TTC549 (cell line): ENCODE measurements around the gene TMC5.
"Not testable (repeated sequence)": the region's sequence is repeated elsewhere in the genome, so short reads cannot be mapped to it uniquely, and the experiment has no call there.

Experiments used
- FAIRE-seq: peaks from 2 replicates; lab custom pipeline; 2012; peaks lifted over from hg19 to GRCh38; lab: Jason Lieb, UNC

Gene TMC5

GRCh38 chr16:19400711-19401110 is 17.0 kb upstream of the TMC5 start:
- FAIRE-seq = no peak

DNA sequence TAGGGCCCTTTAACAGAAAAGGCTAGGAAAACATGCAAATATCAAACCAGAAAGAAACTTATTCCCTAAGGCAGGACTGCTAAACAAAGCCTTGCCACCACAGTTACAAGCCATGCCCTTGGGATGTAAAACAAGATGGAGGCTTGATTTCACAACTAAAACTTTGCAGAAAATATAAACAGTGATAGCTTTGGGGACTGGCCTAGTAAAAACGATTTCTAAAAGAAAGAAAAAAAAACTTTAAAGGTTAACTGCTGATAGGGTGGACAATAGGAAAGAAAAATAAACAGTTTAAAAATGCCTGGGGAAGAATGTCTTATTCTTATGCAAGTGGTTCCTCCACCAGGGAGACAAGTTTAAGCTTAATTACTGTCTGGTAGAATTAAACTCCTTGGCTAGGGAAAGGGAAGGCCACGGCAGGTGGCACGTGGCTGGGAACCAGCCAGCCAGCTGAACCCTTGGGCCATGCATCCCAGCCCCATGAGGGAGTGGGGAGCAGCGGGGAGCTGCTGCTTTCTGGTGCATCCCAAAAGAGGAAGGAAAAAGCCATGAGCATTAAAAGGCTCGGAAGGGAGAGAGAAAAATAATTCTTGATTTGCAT is 10.7 kb upstream of the TMC5 start:
- FAIRE-seq = no peak

- FAIRE-seq = no peak
Measured at GRCh38 chr16:19410435-19411171, 7.1 kb upstream of the TMC5 start.

DNA sequence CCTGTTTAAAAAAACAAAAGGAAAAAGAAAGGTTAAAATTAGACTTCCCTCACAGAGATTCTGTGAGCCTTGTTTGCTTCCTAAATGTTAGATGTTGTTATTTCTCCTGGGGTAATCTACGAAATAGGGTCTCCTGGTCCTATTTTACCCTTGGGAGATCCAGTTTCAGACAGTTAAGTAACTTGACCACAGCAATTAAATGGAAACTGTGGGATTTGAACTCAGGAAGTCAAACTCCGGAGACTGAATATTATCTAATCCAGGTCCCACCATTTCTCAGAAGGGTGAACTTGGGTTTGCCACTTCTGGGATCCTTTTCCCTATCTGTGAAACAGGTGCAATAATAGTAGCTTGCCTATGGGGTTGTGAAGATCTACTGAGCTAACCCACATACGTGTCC is 6.4 kb upstream of the TMC5 start:
- no peak for FAIRE-seq

- not testable (repeated sequence) for FAIRE-seq
Measured at GRCh38 chr16:19412055-19412454, 5.6 kb upstream of the TMC5 start.

DNA sequence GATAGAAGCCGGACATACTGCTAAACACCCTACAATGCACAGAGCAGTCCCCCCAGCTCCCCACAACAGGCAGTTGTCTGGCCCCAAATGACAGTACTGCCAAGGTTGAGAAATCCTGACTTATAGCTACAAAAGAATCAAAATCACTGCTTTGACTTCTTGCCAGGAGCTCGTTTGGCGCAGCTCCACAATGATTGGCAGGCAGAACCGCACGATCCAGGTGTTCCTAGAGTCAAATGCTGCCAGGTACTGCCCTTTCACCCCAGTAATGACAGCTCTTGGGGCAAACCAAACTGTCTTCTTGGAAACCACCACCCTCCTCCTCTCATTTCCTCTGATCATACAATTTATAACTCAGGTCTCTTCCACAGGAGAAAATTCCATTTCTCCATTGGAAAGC is 2.2 kb upstream of the TMC5 start:
- no peak for FAIRE-seq

DNA sequence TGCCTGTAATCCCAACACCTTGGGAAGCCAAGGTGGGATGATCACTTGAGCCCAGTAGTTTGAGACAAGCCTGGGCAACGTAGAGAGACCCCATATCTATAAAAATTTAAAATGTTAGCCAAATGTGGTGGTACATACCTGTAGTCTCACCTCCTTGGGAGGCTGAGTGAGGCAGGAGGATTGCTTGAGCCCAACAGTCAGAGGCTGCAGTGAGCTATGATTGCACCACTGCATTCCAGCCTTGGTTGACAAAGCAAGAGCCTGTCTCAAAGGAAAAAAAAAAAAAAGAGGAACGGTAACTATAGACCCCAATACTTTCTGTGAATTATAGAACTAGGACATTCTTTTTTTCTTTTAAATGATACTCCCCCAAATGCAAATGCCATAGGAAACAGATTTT is 1.8 kb upstream of the TMC5 start:
- no peak for FAIRE-seq

GRCh38 chr16:19418200-19418599 is 517 bp downstream of the TMC5 start:
- no peak for FAIRE-seq

GRCh38 chr16:19419698-19420075 is 2.0 kb downstream of the TMC5 start:
- no peak for FAIRE-seq

DNA sequence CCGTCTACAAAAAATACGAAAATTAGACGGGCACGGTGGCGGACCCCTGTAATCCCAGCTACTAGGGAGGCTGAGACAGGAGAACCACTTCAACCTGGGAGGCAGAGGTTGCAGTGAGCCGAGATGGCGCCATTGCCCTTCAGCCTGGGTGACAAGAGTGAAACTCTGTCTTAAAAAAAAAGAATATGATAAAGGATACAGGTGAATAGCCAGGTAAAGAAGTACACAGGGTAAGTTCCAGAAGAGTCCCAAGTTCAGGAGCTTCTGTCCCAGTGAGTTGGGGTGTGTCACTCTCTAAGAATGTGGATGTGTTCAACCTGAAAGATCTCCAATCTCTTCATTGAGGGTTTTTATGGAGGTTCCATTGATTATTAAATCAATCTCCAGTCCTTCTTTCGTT is 6.8 kb downstream of the TMC5 start:
- FAIRE-seq = no peak

- FAIRE-seq = no peak
Measured at GRCh38 chr16:19430345-19430744, 12.7 kb downstream of the TMC5 start.

- no peak for FAIRE-seq
Measured at GRCh38 chr16:19431636-19432340, 14.1 kb downstream of the TMC5 start.

DNA sequence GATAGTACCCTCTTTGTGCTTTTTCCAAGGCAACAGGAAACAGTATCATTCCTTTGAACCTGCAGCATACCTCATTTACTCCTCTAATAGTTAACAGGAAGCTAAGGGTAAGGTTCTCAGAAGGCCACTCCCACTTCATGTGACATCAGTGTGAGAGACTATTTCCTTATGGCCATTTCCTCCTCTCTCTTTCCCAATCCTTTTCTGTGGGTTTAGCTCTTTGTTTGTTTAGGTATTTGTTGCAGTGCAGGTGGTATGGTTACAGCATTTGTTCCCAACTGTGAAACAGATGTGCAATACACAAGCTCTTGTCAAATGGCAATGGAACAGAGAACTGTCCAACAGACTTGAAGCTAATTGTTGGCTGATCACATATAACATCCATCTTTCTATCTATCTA is 14.7 kb downstream of the TMC5 start:
- no peak for FAIRE-seq

DNA sequence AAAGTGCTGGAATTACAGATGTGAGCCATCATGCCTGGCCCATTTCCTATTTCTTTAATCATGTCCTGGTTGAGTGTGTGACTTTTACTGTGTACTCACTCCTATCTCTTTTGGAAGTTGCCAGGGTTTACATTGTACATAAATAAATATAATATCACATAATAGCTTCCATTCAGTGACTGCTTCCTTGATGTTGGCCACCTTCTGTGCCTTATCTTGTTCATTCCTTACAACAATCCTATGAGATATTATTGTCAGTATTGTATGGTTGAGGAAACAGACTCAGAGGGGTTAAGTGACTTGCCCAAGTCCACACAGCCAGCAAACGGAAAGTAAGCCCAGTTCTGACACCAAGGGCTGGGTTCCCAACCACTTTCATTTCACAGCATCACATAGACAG is 16.9 kb downstream of the TMC5 start:
- no peak for FAIRE-seq

GRCh38 chr16:19436540-19436939 is 18.9 kb downstream of the TMC5 start:
- no peak for FAIRE-seq

DNA sequence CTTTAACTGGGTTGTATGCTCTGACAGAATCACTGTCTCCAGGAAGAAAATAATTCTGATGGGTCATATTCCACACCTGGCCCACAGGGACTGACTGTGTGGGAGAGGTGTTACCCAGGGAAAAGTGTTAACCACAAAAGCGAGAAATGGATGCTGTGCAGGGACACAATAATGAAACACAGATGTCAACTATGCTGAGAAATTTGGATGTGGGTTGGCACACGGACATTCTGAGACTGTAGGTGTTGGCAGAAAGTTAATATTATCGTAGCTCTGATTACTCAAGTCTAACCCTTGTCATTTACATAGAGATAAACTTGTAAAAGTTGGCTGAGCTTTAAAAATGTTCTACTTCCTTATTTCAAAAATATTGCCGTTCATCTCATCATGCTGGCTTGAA is 19.6 kb downstream of the TMC5 start:
- FAIRE-seq = no peak

DNA sequence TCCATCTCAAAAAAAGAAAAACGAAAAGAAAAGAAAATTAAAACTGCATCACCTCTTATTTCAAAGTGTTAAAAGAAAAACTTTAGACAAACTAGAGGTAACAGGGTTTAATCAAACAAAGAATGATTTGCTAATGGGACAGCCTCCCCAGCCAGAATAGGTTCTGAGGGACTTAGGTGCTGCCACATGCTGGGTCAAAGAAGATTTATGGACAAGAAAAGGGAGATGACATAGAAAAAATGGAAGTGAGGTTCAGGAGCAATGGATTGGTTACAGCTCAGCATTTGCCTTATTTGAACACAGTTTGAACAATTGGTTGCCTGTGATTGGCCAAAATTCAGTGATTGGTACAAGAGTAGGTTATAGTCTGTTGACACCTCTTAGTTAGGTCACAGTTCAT is 21.1 kb downstream of the TMC5 start:
- no peak for FAIRE-seq

GRCh38 chr16:19439483-19439882 is 21.8 kb downstream of the TMC5 start:
- no peak for FAIRE-seq

GRCh38 chr16:19443659-19444058 is 26.0 kb downstream of the TMC5 start:
- FAIRE-seq = no peak

GRCh38 chr16:19446300-19446846 is 28.7 kb downstream of the TMC5 start:
- no peak for FAIRE-seq

DNA sequence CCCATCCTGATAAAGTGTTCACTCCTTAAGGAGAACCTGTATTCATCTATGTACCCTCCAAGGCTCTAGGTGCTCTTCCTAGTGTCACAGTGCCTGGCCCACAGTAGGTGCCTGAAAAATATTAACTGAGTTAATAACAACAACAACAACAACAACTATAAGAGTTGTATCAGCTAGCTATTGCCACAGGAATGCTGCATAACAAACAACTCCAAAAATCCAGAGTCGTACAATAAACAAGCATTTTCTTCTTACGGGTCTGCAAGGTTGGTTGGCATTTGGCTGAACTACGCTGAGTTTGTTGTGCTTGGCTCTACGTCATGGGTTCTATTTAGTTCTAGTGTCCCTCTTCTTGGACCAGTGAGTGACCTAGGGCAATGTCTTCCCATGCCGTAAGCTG is 29.2 kb downstream of the TMC5 start:
- FAIRE-seq = no peak

- no peak for FAIRE-seq
Measured at GRCh38 chr16:19450186-19450585, 32.5 kb downstream of the TMC5 start.

DNA sequence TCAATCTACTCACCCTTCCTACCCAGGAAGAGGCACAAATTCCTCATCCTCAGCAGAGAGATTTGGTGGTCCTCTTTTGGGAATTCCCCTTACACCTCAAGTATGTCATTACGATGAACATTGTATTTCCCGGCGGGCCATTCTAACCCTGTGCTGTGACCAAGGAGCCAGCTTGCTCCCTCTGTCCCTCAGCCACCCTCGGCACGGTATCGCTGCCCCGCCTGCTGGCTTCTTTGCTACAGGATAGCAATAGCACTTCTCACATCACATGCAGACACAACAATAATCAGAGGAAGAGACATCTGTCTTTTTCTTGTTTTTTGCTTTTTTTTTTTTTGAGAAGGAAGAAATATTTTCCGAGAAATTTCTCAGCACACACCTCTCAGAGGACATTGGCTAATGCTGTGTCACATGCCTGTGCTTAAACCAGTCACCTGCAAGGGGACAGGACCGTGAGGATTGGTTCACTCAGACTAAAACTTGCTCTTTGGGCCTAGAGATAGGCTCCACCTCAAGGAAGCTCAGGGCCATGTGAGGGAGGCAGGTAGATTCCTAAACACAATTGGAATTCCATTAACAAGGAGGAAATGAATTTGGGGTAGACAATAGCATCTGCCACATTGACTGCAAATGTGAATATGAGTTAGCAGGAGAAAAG is 41.2 kb downstream of the TMC5 start:
- FAIRE-seq = no peak
